Measurements from ENCODE around the gene KIRREL3. TPM values are rescaled to one million over a fixed set of nuclear protein-coding genes. Genes with fewer than 3 reads are reported as not detected.

The KIRREL3 gene
- total and polyA plus RNA-seq, 9 of the 15 experiments (the other 6 are each of a cell fraction or from before 2014, with no cell fraction given): 0.04 to 0.10 TPM; not detected in 7

- TF ChIP-seq ARHGAP35 (IDR thresholded peaks at IDR 0.05; ENCODE audit: partially characterized antibody): no peak
- no peak for TF ChIP-seq MAZ (CRISPR knock-in tag; conservative IDR thresholded peaks at IDR 0.05 in 1 of 2, IDR thresholded peaks at IDR 0.05 in 1 of 2)
- no peak for TF ChIP-seq ZKSCAN8 (CRISPR knock-in tag; IDR thresholded peaks at IDR 0.05)
- TF ChIP-seq RNF2 (IDR thresholded peaks at IDR 0.05): no peak
These were observed 452.9 kb downstream of the KIRREL3 start (continued) for GRCh38 chr11:126547691-126548090.

GRCh38 chr11:126547161-126547560 lies 453.4 kb downstream of the KIRREL3 start:
- 0% methylated on average over 9 of the region's 9 CpGs for WGBS (ENCODE audit: insufficient coverage, low coverage, missing lambda C conversion rate)
- ChIA-PET CTCF (ENCODE audit: low intra/inter-chr PET ratio) (no interaction called here), POLR2A (no interaction called here)
- H3K9me3 ChIP-seq (replicated peaks; ENCODE audit: control insufficient read depth, insufficient read depth, low read depth, low read length): no peaks in the 10 kb centered on the region
- H3K4me2 ChIP-seq (ENCODE audit: insufficient read depth, low read length): no peak overlapping the region
- DNase-seq (ENCODE audit: extremely low read depth in 1 of 4, low spot score in 3 of 4): no peak
- no peaks in the 10 kb centered on the region for H3K36me3 ChIP-seq (ENCODE audit: control insufficient read depth, insufficient read depth, low read length)
- FAIRE-seq: no peak
- H3K4me3 ChIP-seq: no peak overlapping the region
- in situ Hi-C loops (cut with MboI) (no loop called here), intact Hi-C loops (cut with micrococcal nuclease) (no loop called here)
- peaks cover 3% of the 10 kb centered on the region for H3K9me1 ChIP-seq (ENCODE audit: control insufficient read depth, insufficient read depth, low read length)
- H3K79me2 ChIP-seq (ENCODE audit: control insufficient read depth, insufficient read depth, low read length): no peaks in the 10 kb centered on the region
- no TSS peak for BruUV-seq (replicated peaks)
- no peak overlapping the region for H2AFZ ChIP-seq (ENCODE audit: low read depth, low read length)
- ATAC-seq: no peak
- no peak overlapping the region for H3K27ac ChIP-seq (ENCODE audit: extremely low read depth, low read depth, low read length)
- no peak overlapping the region for H3K9ac ChIP-seq (ENCODE audit: insufficient read depth in 1 of 2, low read depth in 2 of 2, low read length in 2 of 2)
- no peaks in the 10 kb centered on the region for H3K4me1 ChIP-seq (replicated peaks in 1 of 2; ENCODE audit: control insufficient read depth in 2 of 2, insufficient read depth in 2 of 2, low read length in 2 of 2)
- 0 out of 2 replicates have a peak, but pooled peaks cover 3% of the 10 kb centered on the region for H4K20me1 ChIP-seq (replicated peaks; ENCODE audit: control insufficient read depth, insufficient read depth, low read length)
- H3K27me3 ChIP-seq (ENCODE audit: control insufficient read depth in 2 of 2, insufficient read depth in 2 of 2, low read length in 2 of 2): peaks cover 7 to 58% of the 10 kb centered on the region in 2 experiments; a peak in 4 of 5 replicates
- TF ChIP-seq NFE2L1 (tag; IDR thresholded peaks at IDR 0.05; ENCODE audit: borderline replicate concordance, low read depth) (no peak), FIP1L1 (IDR thresholded peaks at IDR 0.05; ENCODE audit: low read depth, low read length, poor library complexity, severe bottlenecking) (no peak), CREB5 (CRISPR knock-in tag; IDR thresholded peaks at IDR 0.05) (no peak), TFE3 (CRISPR knock-in tag; IDR thresholded peaks at IDR 0.05) (no peak), SMARCE1 (IDR thresholded peaks at IDR 0.05) (no peak), ZNF444 (CRISPR knock-in tag; IDR thresholded peaks at IDR 0.05) (no peak), ZNF592 (IDR thresholded peaks at IDR 0.05) (no peak), RBM17 (IDR thresholded peaks at IDR 0.05; ENCODE audit: borderline replicate concordance, low read depth, low read length) (no peak)

Measured in K562 (cell line).